HG03520 (cell line): Measurements from ENCODE around the gene MCTP1.
A peak's percentile ranks its signal among the peaks of the same experiment; 100 is the strongest.

Experiments used
- ATAC-seq: cut with Tn5 transposase; IDR thresholded peaks from one replicate; pipeline ENCODE4 v1.9.1; 2021; ENCODE audit warnings: mild to moderate bottlenecking, moderate library complexity; ENCODE audit not compliant: unreplicated experiment

Gene MCTP1

GRCh38 chr5:94740286-94740685, 544.6 kb downstream of the MCTP1 start:
- no peak for ATAC-seq

GRCh38 chr5:94736498-94736897, 548.4 kb downstream of the MCTP1 start:
- no peak for ATAC-seq

- ATAC-seq = no peak
These were observed 553.4 kb downstream of the MCTP1 start for GRCh38 chr5:94731471-94731870.

DNA sequence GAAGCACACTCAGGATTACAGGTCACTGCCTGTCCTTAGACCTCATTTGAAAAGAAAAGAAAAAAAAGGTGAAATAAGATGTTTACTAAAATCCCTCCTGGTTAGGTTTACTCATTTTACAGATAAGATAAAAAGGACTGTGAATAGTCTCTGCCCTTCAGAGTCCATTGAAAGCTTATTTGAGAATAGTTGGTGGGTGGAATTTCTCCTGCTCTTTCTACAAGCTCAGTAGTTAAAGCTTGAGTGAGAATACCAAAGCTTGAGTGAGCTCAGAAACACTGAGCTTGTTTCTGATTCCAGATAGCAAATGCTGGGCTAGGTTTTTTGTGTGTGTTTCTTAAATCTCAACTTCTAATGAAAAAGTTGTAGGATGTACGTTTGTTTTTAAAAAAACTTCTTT, 559.8 kb downstream of the MCTP1 start:
- no peak for ATAC-seq

DNA sequence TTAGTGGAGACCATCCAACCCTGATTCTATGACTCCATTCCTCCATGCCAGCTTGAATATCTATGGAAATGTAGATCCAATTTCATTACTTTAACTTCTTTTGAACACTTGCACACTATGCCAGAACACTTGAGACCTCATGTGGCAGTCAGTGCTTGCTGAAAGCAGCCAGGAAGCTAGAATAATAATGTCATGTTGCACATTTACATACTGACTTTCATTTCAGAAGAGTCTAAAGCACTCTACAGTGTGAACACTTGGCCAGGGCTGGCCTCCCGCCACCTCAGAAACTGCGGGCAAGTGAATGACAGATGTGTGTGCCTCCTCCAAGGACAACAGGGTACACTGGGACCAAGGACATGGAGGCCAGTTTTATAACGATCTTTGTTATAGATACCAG, 569.1 kb downstream of the MCTP1 start:
- ATAC-seq = no peak

- no peak for ATAC-seq
These were observed 573.1 kb downstream of the MCTP1 start for GRCh38 chr5:94711785-94712184.

GRCh38 chr5:94709277-94709676, 575.6 kb downstream of the MCTP1 start:
- no peak for ATAC-seq

DNA sequence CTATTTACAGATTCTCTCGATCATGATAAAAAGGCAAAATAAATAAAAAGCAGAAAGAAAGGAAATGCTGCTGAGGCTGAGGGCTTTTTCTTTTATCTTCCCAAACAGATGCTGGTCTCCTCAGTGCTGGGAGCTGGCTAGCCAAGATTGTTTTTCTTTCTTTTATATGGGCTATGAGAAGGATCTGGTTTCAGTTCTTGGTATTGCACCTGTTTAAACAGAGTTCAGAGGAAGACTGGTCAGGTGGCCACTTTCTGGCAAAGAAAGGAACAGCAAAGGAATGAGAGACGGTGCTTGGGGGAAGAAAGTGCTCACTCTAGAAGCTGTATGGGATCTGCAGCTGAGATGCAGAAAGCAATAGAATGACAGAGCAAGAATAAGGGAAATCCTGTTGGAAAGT, 577.5 kb downstream of the MCTP1 start:
- ATAC-seq = no peak

GRCh38 chr5:94705427-94705826, 579.5 kb downstream of the MCTP1 start:
- no peak for ATAC-seq

DNA sequence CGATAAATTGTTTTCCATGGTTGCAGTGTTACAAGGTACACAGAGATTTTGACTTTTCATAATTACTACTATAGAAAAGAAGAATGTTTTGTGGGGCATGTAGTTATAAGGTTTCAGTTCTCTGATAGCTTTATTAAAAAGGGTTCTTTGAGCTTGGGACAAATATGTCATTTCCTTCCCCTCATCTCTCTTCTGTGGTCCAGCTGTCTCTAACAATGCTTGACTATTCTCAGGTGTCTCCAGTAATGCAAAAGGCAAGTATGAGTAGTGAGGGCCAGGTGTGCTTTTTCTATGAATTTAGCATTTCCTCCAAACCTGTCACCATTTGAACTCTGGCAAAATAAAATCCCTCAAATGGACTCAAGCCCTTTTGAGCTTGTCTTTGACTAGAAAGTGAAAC, 582.2 kb downstream of the MCTP1 start:
- ATAC-seq = peak; percentile 53

- peak; percentile 80 for ATAC-seq
These were observed 584.3 kb downstream of the MCTP1 start for GRCh38 chr5:94700592-94700991.

DNA sequence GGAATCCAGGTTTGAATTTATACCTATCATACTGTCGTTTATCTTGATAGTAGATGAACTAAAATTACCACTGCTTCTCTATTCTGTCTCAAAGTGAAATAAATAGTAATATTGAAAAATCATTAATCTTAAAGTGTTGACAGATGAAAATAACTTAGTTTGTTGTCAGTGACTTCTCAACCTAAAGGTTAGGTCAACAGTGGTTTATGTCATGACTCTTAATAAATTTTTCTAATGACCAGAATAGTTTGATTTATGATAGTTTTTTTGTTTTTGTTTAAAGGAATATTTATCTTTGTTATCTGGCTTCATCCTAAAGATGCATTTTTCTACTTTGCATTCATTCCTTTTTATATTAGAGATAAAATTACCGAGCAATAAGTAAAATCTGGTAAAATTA, 585.3 kb downstream of the MCTP1 start:
- no peak for ATAC-seq

DNA sequence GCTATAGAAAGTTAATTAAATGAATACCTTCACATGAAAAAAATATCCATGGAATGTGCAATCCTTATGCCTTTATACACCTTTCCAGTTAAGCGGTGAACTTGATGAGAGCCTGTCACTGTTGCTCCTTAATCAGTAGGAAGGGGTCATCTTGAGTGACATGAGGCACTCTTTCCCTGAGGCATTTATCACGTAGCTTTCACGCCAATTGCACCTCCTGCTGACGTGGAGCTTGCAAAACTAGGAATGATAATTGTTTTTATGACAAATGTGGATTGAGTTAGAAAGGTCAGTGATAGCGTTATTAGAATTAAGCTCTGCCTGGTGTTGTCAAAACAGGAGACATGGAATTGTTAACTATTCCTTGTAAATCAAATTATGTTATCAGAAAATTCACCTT, 586.7 kb downstream of the MCTP1 start:
- ATAC-seq = no peak

DNA sequence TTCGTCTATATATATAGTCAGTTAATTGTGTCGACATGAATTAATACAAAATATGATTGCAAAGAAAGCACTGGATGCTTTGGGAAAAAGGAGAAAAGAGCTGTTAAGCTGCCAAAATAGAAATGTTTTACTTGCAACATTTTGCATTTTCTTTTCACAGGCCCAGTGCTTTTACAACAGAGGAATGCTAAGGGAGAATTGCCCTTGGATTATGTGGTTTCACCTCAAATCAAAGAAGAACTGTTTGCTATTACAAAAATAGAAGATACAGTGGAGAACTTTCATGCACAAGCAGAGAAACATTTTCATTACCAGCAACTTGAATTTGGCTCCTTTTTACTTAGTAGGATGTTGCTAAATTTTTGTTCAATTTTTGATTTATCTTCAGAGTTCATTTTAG, 590.2 kb downstream of the MCTP1 start:
- no peak for ATAC-seq

GRCh38 chr5:94693845-94694370, 591.0 kb downstream of the MCTP1 start:
- ATAC-seq = no peak

- peak; percentile 87 for ATAC-seq
These were observed 591.7 kb downstream of the MCTP1 start for GRCh38 chr5:94693043-94693822.

DNA sequence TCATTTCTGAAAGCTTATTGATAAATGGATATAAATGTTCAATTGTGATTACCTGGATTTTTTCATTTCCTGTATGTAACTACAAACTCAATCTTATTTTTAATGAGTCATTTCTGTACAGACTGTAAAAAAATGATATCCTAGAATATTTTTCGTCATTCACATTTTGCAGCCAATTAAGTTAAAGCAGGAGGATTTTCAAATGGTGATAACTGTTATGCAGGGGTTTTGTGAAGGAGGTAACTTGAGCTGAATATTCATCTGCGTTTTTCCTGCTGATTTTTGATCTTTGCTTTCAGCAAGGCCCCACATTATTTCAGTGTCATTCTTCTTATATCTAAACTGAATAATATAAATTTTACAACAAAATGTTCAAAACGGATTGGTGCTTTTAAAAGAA, 592.3 kb downstream of the MCTP1 start:
- no peak for ATAC-seq

- ATAC-seq = no peak
These were observed 592.9 kb downstream of the MCTP1 start for GRCh38 chr5:94691949-94692348.

- ATAC-seq = no peak
These were observed 593.6 kb downstream of the MCTP1 start for GRCh38 chr5:94691291-94691690.

DNA sequence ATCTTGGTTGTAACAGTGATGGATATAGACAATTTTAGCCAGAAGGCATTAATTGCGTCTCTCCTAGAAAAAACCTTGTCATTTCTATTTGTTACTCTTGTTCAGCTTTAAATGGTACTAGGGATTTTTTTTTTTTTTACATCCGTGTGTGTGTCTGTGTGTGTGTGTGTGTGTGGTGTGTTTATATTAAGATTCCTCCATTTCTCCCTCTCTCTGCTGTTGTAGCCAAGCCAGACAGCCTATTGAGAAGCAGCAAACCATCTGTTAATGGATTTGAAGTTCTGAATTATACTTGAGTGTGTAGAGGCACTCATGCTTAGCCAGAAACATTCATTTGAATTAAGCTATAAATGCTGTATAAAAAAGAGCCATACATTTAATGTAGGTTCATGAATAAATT, 594.1 kb downstream of the MCTP1 start:
- ATAC-seq = no peak

DNA sequence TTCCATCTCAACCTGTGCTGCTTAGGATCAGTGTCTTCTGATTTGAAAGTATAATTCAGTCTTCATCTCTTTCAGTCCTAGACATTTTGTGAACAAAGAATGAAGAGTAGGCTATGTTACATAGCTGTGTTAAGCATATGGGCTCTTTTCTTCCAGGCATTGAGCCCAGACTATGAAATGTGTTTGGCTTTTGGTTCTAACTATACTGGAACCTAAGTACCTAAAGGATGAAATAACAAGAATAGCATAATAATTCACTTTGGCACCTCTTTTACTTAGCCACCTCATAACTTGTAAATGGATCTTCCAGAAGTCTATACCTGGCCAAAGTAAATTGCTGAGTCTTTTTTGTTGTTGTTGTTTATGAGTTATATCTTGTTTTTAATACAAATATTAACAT, 595.0 kb downstream of the MCTP1 start:
- no peak for ATAC-seq

- ATAC-seq = no peak
These were observed 601.9 kb downstream of the MCTP1 start for GRCh38 chr5:94682814-94683520.
